KOPT-K1 (cell line): ENCODE results near the gene HOOK1.
"Not testable (repeated sequence)": the region's sequence is repeated elsewhere in the genome, so short reads cannot be mapped to it uniquely, and the experiment has no call there.

Experiments
- H3K27ac ChIP-seq: fragments of 200-600 bp; sonication (generic); 2 replicates; pipeline ENCODE4 v1.5.1; 2016; ENCODE audit warnings: antibody characterized with exemption, mild to moderate bottlenecking, low read depth, low read length; ENCODE audit not compliant: poor library complexity, severe bottlenecking
- H3K36me3 ChIP-seq: fragments of 200-600 bp; sonication (generic); 2 replicates; pipeline ENCODE4 v1.5.1; 2017; ENCODE audit warnings: antibody characterized with exemption, mild to moderate bottlenecking, low read length, moderate library complexity; ENCODE audit not compliant: insufficient read depth
- H3K9me3 ChIP-seq: fragments of 200-600 bp; sonication (generic); 2 replicates; pipeline ENCODE4 v1.5.1; 2017; ENCODE audit warnings: antibody characterized with exemption, low read length, mild to moderate bottlenecking; ENCODE audit not compliant: insufficient read depth, poor library complexity, severe bottlenecking

HOOK1 gene

DNA sequence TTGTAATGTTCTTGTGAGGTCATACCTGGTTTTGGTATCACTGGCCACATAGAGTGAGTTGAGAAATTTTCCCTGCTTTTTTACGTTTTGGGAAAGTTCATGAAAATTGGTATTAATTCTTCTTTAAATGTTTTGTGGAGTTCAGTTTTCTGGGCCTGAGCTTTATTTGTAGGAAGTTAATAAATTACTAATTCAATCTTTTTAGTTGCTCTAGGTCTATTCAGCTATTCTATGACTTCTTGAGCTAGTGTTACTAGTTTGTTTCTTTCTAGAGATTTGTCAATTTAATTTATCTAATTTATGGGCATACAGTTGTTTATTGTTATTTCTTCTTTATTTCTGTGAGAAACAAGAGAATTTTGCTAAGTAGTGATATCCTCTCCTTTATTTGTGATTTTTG is 37.4 kb downstream of the HOOK1 start:
- H3K36me3 ChIP-seq, result no peaks in the 10 kb centered on the region
- H3K9me3 ChIP-seq, result no peaks in the 10 kb centered on the region
- H3K27ac ChIP-seq, result no peak overlapping the region

DNA sequence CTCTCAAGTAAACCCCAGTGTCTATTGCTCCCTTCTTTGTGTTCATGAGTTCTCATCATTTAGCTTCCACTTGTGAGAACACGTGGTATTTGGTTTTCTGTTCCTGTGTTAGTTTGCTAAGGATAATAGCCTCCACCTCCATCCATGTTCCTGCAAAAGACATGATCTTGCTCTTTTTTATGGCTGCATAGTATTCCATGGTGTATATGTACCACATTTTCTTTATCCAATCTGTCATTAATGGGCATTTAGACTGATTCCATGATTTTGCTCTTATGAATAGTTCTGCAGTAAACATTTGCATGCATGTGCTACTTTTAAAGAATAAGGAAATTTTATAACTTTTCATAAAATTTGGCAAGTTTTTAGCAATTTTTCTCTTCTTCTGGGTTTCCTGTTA is 40.5 kb downstream of the HOOK1 start:
- not testable (repeated sequence) for H3K9me3 ChIP-seq, H3K27ac ChIP-seq, H3K36me3 ChIP-seq

DNA sequence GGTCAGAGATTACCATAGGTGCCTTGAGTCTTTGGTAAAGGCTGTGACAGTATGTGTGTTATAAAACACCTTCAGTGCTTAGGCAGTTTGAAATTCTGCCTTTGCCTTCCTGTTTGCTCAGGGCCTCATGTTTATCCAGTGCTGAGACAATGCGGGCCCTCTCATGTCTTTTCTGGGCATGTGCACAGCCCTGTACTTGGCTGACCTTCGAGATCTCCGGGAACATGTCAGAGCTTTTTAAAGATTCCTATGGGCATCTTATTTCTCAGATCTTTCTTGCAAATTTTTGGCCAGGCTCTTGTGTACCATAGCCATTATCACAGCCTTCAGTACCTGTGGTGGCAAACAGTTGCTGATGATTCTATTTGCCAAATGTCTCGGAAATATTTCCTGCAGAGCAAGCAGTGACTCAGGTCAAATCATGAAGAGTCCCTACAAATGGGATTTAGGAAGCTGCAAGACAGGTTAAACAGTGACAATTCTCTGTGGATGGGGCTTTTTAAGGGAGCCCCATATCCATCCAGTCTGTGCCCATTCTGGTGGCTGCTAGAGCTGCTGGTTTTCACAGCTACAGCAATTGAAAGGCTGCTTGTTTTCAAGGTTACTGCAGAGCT is 42.1 kb downstream of the HOOK1 start:
- H3K27ac ChIP-seq, result no peak overlapping the region
- no peaks in the 10 kb centered on the region for H3K9me3 ChIP-seq
- no peaks in the 10 kb centered on the region for H3K36me3 ChIP-seq

DNA sequence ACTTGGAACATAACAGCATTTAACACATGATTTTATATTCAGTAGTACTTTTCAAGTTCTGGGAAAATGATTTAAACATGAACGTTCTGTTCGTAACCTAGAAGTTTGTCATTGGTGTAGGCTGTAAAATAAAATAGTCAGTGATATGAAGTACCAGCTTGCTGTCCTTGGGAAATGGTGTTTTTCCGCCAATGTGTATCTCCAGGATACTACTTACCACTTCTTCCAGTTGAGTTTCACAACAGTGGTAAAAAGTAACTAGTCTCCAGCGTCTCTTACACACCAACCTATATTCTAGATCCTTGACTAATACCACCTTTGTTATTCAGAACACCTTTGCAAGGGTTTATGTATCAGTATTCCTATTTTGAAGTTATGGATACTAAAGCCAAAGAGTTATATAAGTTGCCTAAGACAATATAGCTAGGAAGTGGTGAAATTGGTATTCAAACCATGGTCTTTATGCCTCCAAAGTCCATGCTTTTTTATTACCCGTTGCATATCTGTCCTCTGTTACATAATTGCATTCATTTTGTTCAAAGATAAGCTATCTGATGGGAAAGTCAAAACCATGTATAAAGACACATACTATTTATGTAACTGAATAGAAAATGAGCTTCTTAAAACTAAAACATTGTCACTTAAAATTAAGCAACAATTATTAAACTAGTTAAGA is 43.1 kb downstream of the HOOK1 start:
- Histone ChIP-seq H3K27ac (no peak overlapping the region), H3K9me3 (no peaks in the 10 kb centered on the region), H3K36me3 (no peaks in the 10 kb centered on the region)

DNA sequence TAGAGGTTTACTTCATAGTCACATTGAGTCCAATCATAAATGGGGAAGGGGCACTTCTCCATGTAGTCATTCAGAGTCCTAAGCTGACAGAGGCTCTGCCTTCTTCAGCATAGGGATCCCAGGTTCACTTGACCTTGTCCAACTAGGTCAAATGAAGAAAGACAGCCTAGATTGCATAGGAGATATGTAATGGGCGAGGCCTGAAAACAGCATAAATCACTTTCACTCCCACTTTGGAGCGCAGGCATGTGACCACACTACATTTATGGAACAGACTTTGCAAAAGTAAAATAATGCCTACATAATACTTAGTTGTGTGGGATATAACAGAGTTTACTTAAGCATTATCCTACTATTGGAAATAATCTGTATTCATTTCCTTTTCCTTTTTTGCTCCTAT is 51.7 kb downstream of the HOOK1 start:
- no peaks in the 10 kb centered on the region for H3K9me3 ChIP-seq
- no peak overlapping the region for H3K27ac ChIP-seq

DNA sequence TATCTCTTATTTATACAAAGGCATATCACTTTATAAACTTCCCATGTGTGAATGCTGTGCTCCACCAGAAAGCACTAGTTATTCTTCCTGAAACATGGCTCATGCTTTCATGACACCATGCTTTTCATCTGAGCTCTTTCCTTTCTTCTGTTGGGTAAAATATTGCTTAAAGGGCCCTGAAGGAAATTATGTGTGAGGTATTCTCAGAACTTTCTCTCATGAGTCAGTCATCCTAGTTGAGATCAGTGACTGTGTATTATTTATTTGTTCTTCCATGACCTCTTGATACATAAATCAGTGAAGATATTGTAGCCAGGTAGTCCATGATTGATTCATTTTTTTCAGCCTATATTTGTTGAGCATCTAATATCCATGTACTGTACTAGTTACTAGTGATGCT is 57.0 kb downstream of the HOOK1 start:
- H3K36me3 ChIP-seq, result no peaks in the 10 kb centered on the region
- no peaks in the 10 kb centered on the region for H3K9me3 ChIP-seq
- H3K27ac ChIP-seq, result no peak overlapping the region

More for the DNA sequence above, 51.7 kb downstream of the HOOK1 start:
- H3K36me3 ChIP-seq, result no peaks in the 10 kb centered on the region

DNA sequence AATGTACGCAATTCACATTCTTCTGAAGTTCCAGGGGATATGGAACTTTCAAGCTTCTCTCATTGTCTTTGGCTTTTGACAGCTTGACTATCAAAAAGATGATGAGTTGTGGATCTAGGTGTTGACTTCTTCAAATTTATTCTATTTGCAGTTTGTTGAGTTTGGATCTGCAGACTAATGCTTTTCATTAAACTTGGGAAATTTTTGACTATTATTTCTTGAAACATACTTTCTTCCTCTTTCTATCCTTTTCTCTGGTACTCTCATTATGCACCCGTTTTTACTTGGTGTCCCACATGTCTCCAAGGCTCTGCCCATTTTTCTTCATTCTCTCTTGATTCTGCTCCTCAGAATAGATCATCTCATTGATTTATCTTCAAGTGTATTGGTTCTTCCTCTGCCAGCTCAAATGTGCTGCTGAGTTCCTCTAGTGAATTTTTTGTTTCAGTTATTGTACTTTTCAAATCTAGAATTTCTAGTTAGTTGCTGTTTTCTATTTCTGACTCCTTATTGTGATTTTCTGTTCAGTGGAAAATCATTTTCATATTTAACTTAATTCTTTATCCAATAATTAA is 62.4 kb downstream of the HOOK1 start:
- Histone ChIP-seq H3K27ac (no peak overlapping the region), H3K9me3 (no peaks in the 10 kb centered on the region), H3K36me3 (no peaks in the 10 kb centered on the region)

DNA sequence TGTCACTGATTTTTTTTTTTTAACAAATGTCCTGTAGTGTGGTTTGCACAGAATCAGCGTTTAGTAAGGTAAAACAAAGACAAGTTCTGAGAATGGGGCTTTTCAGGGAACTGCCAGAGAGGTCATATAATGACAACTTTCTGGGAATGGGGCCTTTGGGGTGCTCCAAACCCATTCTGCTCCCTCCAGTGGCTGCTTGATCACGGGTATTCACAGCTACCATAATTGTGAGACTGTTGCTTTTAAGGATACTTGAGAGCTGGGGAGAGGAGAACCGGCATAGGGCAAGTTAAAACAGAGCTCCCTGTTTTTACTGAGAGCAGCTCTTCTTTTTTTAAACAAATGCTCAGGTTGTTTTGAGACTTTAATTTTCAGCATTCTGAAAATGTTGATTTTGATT is 63.6 kb downstream of the HOOK1 start:
- Histone ChIP-seq H3K27ac (no peak overlapping the region), H3K36me3 (no peaks in the 10 kb centered on the region), H3K9me3 (no peaks in the 10 kb centered on the region)

DNA sequence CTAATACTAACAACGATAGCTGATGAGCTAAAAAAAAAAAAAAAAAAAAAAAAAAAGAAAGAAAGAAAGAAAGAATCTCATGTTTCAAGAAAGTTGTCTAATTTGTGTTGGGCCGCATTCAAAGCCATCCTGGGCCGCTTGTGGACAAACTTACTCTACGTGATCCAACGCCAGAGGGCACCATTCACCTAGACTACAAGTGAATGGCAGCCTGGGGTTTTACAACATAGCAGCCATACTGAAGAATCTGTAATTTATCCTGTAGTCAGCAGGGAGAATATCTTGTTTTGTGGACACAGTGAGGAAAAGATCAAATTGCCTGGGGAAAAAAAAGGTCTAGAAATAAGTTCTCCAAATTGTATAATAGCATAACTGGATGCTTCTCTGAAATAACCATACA is 64.8 kb downstream of the HOOK1 start:
- H3K9me3 ChIP-seq, result no peaks in the 10 kb centered on the region
- no peaks in the 10 kb centered on the region for H3K36me3 ChIP-seq
- H3K27ac ChIP-seq, result no peak overlapping the region

DNA sequence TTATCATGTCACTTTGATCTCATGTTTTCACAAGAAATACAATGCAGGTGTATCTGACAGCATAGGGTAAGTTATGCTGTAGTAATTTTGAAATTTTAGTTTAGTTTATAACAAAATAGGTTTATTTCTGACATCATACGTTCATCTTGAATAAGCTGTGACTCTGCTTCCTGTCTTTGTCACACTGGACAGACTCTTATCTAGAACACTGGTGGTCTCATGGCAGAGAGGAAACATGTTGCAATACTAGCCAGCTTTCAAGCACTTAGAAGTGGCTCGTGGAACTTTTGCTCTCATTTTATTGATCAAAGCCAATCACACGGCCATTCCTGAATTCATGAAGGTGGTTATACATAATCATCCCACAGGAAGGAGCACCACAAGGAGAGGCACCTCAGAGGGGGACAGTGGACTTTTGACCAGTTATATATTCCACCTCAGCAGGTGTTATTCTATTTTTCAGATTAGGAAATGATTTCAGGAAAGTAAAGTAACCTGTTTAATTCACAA is 65.3 kb downstream of the HOOK1 start:
- Histone ChIP-seq H3K9me3 (no peaks in the 10 kb centered on the region), H3K36me3 (no peaks in the 10 kb centered on the region), H3K27ac (no peak overlapping the region)

DNA sequence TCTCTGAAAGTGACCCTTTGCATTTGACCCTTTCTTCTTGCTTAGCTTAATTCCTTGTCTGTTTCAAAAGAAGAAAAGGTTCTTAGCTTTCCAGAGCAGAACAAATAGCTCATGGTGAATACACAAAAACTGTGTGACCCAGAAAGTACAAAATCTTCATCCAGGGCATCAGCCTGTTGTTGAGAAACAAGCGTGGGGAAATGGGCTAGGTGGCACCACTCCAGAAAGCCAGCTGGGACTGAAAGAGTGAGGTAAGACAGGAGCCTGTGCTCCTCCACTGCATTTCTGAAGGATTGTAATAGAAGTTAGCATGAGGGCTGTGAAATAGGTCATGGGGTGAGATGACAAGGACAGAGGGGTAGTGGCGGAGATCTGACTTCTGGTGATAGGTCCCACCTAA is 66.0 kb downstream of the HOOK1 start:
- Histone ChIP-seq H3K9me3 (no peaks in the 10 kb centered on the region), H3K36me3 (no peaks in the 10 kb centered on the region), H3K27ac (no peak overlapping the region)

DNA sequence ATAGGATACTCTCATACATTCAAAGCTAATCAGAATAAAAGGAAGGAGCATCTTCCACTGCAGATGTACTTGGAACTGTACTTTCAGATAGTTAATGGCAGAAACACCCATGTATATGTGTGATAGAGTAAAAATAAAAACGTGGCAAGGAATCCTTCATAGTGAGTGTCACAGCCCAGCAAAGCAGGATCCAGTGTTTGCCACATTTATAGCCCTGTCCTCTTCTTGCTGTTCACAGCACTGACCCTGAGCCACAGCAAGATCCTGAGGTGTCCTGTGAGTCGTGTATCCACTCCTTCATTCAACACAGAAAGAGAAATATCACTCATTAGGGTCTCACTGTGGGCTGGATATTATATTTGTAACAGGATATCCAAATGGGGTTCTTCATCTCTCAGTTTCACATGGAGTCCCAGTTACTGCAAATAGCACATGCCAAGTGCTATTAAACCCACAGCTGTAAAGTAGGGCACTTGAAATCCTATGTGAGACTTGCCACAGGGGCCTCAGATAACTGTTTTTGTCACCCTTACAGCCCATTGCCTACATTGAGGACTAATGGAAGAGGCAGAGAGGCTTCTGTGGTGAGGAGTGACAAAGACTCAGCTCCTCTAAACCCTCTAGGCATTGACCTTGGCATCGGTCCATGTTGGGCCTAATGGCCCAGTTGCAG is 70.5 kb downstream of the HOOK1 start:
- H3K9me3 ChIP-seq, result peaks cover 6% of the 10 kb centered on the region
- H3K27ac ChIP-seq, result no peak overlapping the region
- no peaks in the 10 kb centered on the region for H3K36me3 ChIP-seq

DNA sequence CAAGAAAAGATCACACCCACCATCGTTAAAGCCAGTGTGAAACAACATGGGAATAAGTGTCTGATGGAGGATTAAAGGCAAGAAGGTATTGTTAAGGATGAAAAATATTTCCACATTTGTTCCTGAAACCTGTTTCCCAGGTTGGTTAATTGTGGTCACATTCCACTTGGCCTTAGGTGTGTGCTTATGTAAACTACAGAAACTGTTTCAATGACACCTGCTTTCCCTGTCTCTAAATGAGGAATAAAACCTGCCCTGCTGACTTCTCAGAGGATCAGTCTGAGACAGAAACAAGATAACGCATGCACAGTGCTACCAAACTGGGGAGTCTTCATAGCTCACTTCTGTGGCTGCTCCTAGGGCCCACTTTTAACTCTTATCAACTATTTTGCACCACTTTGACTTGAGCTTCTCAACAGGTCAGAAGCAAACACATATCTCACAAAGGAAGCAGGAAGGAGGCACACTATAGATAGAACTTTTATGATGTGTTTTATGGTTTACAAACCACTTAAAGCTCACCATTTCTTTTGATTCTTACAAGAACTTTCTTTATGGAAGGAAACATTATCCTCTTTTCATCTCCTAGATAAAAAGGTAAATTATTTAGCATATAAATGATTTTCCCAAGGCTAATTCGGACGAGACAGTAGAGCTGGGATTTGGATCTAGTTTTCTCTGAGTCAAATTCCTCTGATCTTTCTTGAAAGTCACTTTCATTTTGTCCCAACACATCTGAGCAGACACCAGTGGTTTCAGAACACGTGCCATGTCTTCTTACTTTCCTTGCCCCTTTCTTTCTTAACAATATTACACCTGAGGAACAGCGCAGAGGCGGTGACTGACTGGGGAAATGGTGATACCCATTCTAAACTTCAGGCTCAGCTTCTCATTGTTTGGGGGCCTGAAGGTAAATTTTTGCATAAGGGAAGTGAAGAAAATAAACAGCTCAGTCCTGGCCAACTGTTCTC is 78.4 kb downstream of the HOOK1 start:
- H3K9me3 ChIP-seq, result peaks cover 3% of the 10 kb centered on the region
- H3K36me3 ChIP-seq, result no peaks in the 10 kb centered on the region
- H3K27ac ChIP-seq, result no peak overlapping the region

DNA sequence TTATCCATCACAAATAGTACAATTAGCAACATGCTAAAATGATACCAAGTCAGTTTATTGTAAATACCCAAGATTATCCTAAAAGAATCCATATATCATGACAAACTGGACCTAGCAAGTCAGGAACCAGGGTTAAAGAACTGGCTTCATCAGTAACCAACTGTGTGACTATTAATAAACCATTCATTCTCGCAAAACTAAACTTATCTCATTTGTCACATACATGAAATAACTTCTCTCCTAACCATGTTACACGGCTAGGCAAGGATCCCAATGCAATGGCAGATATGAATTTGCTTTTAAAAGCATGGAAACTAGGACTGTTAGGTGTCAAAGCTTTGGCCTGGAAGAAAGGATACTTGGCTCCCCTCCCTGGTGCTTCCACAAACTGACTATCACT is 82.4 kb downstream of the HOOK1 start:
- H3K9me3 ChIP-seq, result no peaks in the 10 kb centered on the region
- H3K27ac ChIP-seq, result no peak overlapping the region
- no peaks in the 10 kb centered on the region for H3K36me3 ChIP-seq
